K562 (cell line): ENCODE measurements around the gene LY6G5B. TPM values are rescaled to one million over a fixed set of nuclear protein-coding genes. Genes with fewer than 3 reads are reported as not detected.
A peak's percentile ranks its signal among the peaks of the same experiment; 100 is the strongest.

ENCODE experiments used
- STAT5B ChIP-seq: fragments of 250-450 bp; sonication (Bioruptor Pico); IDR thresholded peaks from 2 replicates; pipeline ENCODE4 v1.8.0; 2021; ENCODE audit warnings: mild to moderate bottlenecking, inconsistent platforms
- TBL1XR1 ChIP-seq, 2 experiments: IDR thresholded peaks; 2 replicates each; pipeline ENCODE4 v1.6.1; 2012; ENCODE audit warnings: improper control_type of control experiment in 2 of 2, low read length in 2 of 2, mild to moderate bottlenecking in 1 of 2
- ZNF263 ChIP-seq: sonication (generic); formaldehyde crosslinking; IDR thresholded peaks from 2 replicates; pipeline ENCODE4 v1.8.0; 2022; ENCODE audit warnings: mild to moderate bottlenecking, missing genetic modification reagents, borderline replicate concordance
- ZNF639 ChIP-seq, 2 experiments: fragments of 200-800 bp in 1 of 2; sonication (Bioruptor generic) in 1 of 2; sonication (generic) in 1 of 2; formaldehyde crosslinking in 1 of 2; IDR thresholded peaks in 1 of 2; conservative IDR thresholded peaks in 1 of 2; 2 replicates each; pipeline versions ENCODE4 v1.5.0 to v1.6.1; 2016 to 2020; ENCODE audit warnings: missing compliant biosample characterization in 1 of 2, missing genetic modification characterization in 1 of 2, missing genetic modification reagents in 1 of 2
- ZZZ3 ChIP-seq: fragments of 450-650 bp; IDR thresholded peaks from 2 replicates; pipeline ENCODE4 v1.6.1; 2016; ENCODE audit warnings: antibody characterized with exemption, mild to moderate bottlenecking, moderate library complexity
- polyA plus RNA-seq, 8 experiments: library from polyadenylated mRNA; depleted of rRNA in 4 of 8; stranded (reverse) in 5 of 8; unstranded in 3 of 8; fragments of >200 nt; fragmentation: Nextera tagmentation in 2 of 8; fragmentation: Illumina TruSeq in 1 of 8; extraction: Ambion mirVana in 2 of 8; extraction: Trizol in 1 of 8; gene quantifications; 2 replicates each; pipeline versions ENCODE4 v1.2.1 to v1.2.3, GENCODE V29; 2011 to 2014; ENCODE audit warnings: inconsistent platforms in 1 of 8, missing spikeins in 1 of 8
- total RNA-seq, 7 experiments: library from RNA; depleted of rRNA in 6 of 7; stranded (reverse); fragments of >200 nt in 6 of 7; fragmentation: Illumina TruSeq in 2 of 7; extraction: Trizol in 2 of 7; gene quantifications; 2 replicates each; pipeline versions ENCODE4 v1.2.1 to v1.2.3, GENCODE V29; 2011 to 2021; ENCODE audit warnings: low replicate concordance in 1 of 7
- TF ChIP-seq, protein P1 (sequence below): fragments of 450-650 bp; formaldehyde crosslinking; IDR thresholded peaks from 2 replicates; pipeline ENCODE4 v1.4.0; 2020; ENCODE audit warnings: mild to moderate bottlenecking
- TF ChIP-seq, protein P2 (sequence below): sonication (generic); formaldehyde crosslinking; IDR thresholded peaks from 2 replicates; pipeline ENCODE4 v1.8.1; 2023; ENCODE audit warnings: mild to moderate bottlenecking, missing genetic modification reagents
- TF ChIP-seq, protein P3 (sequence below): fragments of 450-650 bp; IDR thresholded peaks from 2 replicates; pipeline ENCODE4 v1.6.1; 2016; ENCODE audit warnings: mild to moderate bottlenecking, moderate library complexity

The LY6G5B gene
- total and polyA plus RNA-seq, 9 of the 15 experiments (the other 6 are each of a cell fraction or from before 2014, with no cell fraction given), result 6.0 to 27.0 (median 7.5) TPM

- TF ChIP-seq ZNF639 (CRISPR knock-in tag; conservative IDR thresholded peaks at IDR 0.05 in 1 of 2, IDR thresholded peaks at IDR 0.05 in 1 of 2) (no peak), ZZZ3 (no peak), STAT5B (CRISPR knock-in tag) (no peak), ZNF263 (peak; percentile 74), TBL1XR1 (IDR thresholded peaks at IDR 0.05; ENCODE audit: low read length in 2 of 2) (peak in 1 of 2 experiments; percentile 64; a peak in 2 of 4 replicates)
- TF ChIP-seq, protein P1, sequence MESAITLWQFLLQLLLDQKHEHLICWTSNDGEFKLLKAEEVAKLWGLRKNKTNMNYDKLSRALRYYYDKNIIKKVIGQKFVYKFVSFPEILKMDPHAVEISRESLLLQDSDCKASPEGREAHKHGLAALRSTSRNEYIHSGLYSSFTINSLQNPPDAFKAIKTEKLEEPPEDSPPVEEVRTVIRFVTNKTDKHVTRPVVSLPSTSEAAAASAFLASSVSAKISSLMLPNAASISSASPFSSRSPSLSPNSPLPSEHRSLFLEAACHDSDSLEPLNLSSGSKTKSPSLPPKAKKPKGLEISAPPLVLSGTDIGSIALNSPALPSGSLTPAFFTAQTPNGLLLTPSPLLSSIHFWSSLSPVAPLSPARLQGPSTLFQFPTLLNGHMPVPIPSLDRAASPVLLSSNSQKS (CRISPR knock-in tag), result no peak
- TF ChIP-seq, protein P2, sequence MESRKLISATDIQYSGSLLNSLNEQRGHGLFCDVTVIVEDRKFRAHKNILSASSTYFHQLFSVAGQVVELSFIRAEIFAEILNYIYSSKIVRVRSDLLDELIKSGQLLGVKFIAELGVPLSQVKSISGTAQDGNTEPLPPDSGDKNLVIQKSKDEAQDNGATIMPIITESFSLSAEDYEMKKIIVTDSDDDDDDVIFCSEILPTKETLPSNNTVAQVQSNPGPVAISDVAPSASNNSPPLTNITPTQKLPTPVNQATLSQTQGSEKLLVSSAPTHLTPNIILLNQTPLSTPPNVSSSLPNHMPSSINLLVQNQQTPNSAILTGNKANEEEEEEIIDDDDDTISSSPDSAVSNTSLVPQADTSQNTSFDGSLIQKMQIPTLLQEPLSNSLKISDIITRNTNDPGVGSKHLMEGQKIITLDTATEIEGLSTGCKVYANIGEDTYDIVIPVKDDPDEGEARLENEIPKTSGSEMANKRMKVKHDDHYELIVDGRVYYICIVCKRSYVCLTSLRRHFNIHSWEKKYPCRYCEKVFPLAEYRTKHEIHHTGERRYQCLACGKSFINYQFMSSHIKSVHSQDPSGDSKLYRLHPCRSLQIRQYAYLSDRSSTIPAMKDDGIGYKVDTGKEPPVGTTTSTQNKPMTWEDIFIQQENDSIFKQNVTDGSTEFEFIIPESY, result peak; percentile 3; the same call in 1 of the 2 replicates
- TF ChIP-seq, protein P3, sequence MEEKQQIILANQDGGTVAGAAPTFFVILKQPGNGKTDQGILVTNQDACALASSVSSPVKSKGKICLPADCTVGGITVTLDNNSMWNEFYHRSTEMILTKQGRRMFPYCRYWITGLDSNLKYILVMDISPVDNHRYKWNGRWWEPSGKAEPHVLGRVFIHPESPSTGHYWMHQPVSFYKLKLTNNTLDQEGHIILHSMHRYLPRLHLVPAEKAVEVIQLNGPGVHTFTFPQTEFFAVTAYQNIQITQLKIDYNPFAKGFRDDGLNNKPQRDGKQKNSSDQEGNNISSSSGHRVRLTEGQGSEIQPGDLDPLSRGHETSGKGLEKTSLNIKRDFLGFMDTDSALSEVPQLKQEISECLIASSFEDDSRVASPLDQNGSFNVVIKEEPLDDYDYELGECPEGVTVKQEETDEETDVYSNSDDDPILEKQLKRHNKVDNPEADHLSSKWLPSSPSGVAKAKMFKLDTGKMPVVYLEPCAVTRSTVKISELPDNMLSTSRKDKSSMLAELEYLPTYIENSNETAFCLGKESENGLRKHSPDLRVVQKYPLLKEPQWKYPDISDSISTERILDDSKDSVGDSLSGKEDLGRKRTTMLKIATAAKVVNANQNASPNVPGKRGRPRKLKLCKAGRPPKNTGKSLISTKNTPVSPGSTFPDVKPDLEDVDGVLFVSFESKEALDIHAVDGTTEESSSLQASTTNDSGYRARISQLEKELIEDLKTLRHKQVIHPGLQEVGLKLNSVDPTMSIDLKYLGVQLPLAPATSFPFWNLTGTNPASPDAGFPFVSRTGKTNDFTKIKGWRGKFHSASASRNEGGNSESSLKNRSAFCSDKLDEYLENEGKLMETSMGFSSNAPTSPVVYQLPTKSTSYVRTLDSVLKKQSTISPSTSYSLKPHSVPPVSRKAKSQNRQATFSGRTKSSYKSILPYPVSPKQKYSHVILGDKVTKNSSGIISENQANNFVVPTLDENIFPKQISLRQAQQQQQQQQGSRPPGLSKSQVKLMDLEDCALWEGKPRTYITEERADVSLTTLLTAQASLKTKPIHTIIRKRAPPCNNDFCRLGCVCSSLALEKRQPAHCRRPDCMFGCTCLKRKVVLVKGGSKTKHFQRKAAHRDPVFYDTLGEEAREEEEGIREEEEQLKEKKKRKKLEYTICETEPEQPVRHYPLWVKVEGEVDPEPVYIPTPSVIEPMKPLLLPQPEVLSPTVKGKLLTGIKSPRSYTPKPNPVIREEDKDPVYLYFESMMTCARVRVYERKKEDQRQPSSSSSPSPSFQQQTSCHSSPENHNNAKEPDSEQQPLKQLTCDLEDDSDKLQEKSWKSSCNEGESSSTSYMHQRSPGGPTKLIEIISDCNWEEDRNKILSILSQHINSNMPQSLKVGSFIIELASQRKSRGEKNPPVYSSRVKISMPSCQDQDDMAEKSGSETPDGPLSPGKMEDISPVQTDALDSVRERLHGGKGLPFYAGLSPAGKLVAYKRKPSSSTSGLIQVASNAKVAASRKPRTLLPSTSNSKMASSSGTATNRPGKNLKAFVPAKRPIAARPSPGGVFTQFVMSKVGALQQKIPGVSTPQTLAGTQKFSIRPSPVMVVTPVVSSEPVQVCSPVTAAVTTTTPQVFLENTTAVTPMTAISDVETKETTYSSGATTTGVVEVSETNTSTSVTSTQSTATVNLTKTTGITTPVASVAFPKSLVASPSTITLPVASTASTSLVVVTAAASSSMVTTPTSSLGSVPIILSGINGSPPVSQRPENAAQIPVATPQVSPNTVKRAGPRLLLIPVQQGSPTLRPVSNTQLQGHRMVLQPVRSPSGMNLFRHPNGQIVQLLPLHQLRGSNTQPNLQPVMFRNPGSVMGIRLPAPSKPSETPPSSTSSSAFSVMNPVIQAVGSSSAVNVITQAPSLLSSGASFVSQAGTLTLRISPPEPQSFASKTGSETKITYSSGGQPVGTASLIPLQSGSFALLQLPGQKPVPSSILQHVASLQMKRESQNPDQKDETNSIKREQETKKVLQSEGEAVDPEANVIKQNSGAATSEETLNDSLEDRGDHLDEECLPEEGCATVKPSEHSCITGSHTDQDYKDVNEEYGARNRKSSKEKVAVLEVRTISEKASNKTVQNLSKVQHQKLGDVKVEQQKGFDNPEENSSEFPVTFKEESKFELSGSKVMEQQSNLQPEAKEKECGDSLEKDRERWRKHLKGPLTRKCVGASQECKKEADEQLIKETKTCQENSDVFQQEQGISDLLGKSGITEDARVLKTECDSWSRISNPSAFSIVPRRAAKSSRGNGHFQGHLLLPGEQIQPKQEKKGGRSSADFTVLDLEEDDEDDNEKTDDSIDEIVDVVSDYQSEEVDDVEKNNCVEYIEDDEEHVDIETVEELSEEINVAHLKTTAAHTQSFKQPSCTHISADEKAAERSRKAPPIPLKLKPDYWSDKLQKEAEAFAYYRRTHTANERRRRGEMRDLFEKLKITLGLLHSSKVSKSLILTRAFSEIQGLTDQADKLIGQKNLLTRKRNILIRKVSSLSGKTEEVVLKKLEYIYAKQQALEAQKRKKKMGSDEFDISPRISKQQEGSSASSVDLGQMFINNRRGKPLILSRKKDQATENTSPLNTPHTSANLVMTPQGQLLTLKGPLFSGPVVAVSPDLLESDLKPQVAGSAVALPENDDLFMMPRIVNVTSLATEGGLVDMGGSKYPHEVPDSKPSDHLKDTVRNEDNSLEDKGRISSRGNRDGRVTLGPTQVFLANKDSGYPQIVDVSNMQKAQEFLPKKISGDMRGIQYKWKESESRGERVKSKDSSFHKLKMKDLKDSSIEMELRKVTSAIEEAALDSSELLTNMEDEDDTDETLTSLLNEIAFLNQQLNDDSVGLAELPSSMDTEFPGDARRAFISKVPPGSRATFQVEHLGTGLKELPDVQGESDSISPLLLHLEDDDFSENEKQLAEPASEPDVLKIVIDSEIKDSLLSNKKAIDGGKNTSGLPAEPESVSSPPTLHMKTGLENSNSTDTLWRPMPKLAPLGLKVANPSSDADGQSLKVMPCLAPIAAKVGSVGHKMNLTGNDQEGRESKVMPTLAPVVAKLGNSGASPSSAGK, result no peak
These were observed 10.7 kb downstream of the LY6G5B start, which contains the start of gene LY6G5C (continued) for GRCh38 chr6:31680226-31681134.
